H9 (cell line): ENCODE data around the gene ANKRD35. TPM values are rescaled to one million over a fixed set of nuclear protein-coding genes. Genes with fewer than 3 reads are reported as not detected.

Experiments
- DNase-seq: peaks from one replicate; pipeline ENCODE4 v3.0.0-alpha.2; 2017
- H2AFZ ChIP-seq: one replicate; pipeline ENCODE4 v1.6.1; 2013; ENCODE audit warnings: mild to moderate bottlenecking, low read length, control low read depth, moderate library complexity
- H2AK5ac ChIP-seq: 2 replicates; pipeline ENCODE4 v1.6.1; 2013; ENCODE audit warnings: low read length, control low read depth, mixed read lengths; ENCODE audit not compliant: insufficient read length
- H2BK120ac ChIP-seq: one replicate; pipeline ENCODE4 v1.6.1; 2013; ENCODE audit warnings: low read depth, mild to moderate bottlenecking, low read length, control low read depth, inconsistent platforms; ENCODE audit not compliant: poor library complexity, severe bottlenecking
- H2BK12ac ChIP-seq: 2 replicates; pipeline ENCODE4 v1.6.1; 2013; ENCODE audit warnings: low read length, control low read depth, mixed read lengths, low read depth; ENCODE audit not compliant: insufficient read length
- H2BK15ac ChIP-seq: 2 replicates; pipeline ENCODE4 v1.6.1; 2013; ENCODE audit warnings: low read depth, low read length, control low read depth
- H2BK20ac ChIP-seq: one replicate; pipeline ENCODE4 v1.6.1; 2013; ENCODE audit warnings: low read depth, mild to moderate bottlenecking, low read length, control low read depth, inconsistent platforms; ENCODE audit not compliant: poor library complexity, severe bottlenecking
- H2BK5ac ChIP-seq: 2 replicates; pipeline ENCODE4 v1.6.1; 2013; ENCODE audit warnings: low read length, control low read depth, mixed read lengths; ENCODE audit not compliant: insufficient read length
- H3K14ac ChIP-seq: 2 replicates; pipeline ENCODE4 v1.6.1; 2013; ENCODE audit warnings: low read length, control low read depth; ENCODE audit not compliant: insufficient read depth
- H3K18ac ChIP-seq: 2 replicates; pipeline ENCODE4 v1.6.1; 2013; ENCODE audit warnings: low read depth, mild to moderate bottlenecking, mixed read lengths, low read length, control low read depth; ENCODE audit not compliant: insufficient read length
- H3K23ac ChIP-seq: 2 replicates; pipeline ENCODE4 v1.6.1; 2013; ENCODE audit warnings: low read length, control low read depth, mixed read lengths, low read depth; ENCODE audit not compliant: insufficient read length
- H3K23me2 ChIP-seq: 2 replicates; pipeline ENCODE4 v1.6.1; 2013; ENCODE audit warnings: low read depth, mild to moderate bottlenecking, mixed read lengths, low read length, control low read depth; ENCODE audit not compliant: insufficient read length, poor library complexity, severe bottlenecking
- H3K27ac ChIP-seq: 2 replicates; pipeline ENCODE4 v1.5.1; 2013; ENCODE audit warnings: low read length, control low read depth, mixed read lengths, low read depth; ENCODE audit not compliant: insufficient read length
- H3K27me3 ChIP-seq: 2 replicates; pipeline ENCODE4 v1.6.1; 2013; ENCODE audit warnings: low read length, control low read depth, inconsistent platforms; ENCODE audit not compliant: insufficient read depth
- H3K4ac ChIP-seq: 2 replicates; pipeline ENCODE4 v1.6.1; 2013; ENCODE audit warnings: low read depth, mild to moderate bottlenecking, control low read depth, inconsistent platforms, low read length, moderate library complexity
- H3K4me1 ChIP-seq: 2 replicates; pipeline ENCODE4 v1.6.1; 2013; ENCODE audit warnings: low read length, control low read depth, inconsistent platforms; ENCODE audit not compliant: insufficient read depth
- H3K4me2 ChIP-seq: 2 replicates; pipeline ENCODE4 v1.6.1; 2013; ENCODE audit warnings: low read length, control low read depth, mixed read lengths; ENCODE audit not compliant: insufficient read length, insufficient read depth
- H3K56ac ChIP-seq: 2 replicates; pipeline ENCODE4 v1.6.1; 2013; ENCODE audit warnings: low read depth, mild to moderate bottlenecking, mixed read lengths, low read length, control low read depth; ENCODE audit not compliant: insufficient read length
- H3K79me1 ChIP-seq: 2 replicates; pipeline ENCODE4 v1.6.1; 2013; ENCODE audit warnings: low read depth, mild to moderate bottlenecking, moderate library complexity, low read length, control low read depth, inconsistent platforms; ENCODE audit not compliant: insufficient read depth, poor library complexity, severe bottlenecking
- H3K79me2 ChIP-seq: 2 replicates; pipeline ENCODE4 v1.6.1; 2013; ENCODE audit warnings: low read length, control low read depth, inconsistent platforms; ENCODE audit not compliant: insufficient read depth
- H3K9ac ChIP-seq: 2 replicates; pipeline ENCODE4 v1.6.1; 2013; ENCODE audit warnings: low read length, control low read depth, mixed read lengths; ENCODE audit not compliant: insufficient read length; ENCODE audit errors: extremely low read depth
- H3K9me3 ChIP-seq: one replicate; pipeline ENCODE4 v1.6.1; 2013; ENCODE audit warnings: low read depth, low read length, inconsistent platforms; ENCODE audit not compliant: control insufficient read depth
- H3T11ph ChIP-seq: one replicate; pipeline ENCODE4 v1.6.1; 2013; ENCODE audit warnings: mild to moderate bottlenecking, low read length, control low read depth, inconsistent platforms
- H4K20me1 ChIP-seq: one replicate; pipeline ENCODE4 v1.6.1; 2013; ENCODE audit not compliant: control insufficient read depth, insufficient read length, insufficient read depth
- H4K5ac ChIP-seq: 2 replicates; pipeline ENCODE4 v1.6.1; 2013; ENCODE audit warnings: low read depth, mild to moderate bottlenecking, mixed read lengths, low read length, control low read depth; ENCODE audit not compliant: insufficient read length
- H4K8ac ChIP-seq: replicated peaks from 2 replicates; pipeline ENCODE4 v1.6.1; 2013; ENCODE audit warnings: low read length, control low read depth, mixed read lengths, low read depth; ENCODE audit not compliant: insufficient read length
- H4K91ac ChIP-seq: 2 replicates; pipeline ENCODE4 v1.6.1; 2013; ENCODE audit warnings: low read depth, mild to moderate bottlenecking, moderate library complexity, mixed read lengths, low read length, control low read depth; ENCODE audit not compliant: insufficient read length
- H3K27ac Mint-ChIP-seq, 3 experiments: 2 replicates in 2 of 3; 3 replicates in 1 of 3; pipeline ENCODE4 v1.8.0; 2020 to 2021; ENCODE audit warnings: mixed read lengths in 3 of 3, mild to moderate bottlenecking in 1 of 3, moderate library complexity in 1 of 3
- H3K27me3 Mint-ChIP-seq: 2 replicates; pipeline ENCODE4 v1.8.0; 2021; ENCODE audit warnings: low read depth, mild to moderate bottlenecking, moderate library complexity, mixed read lengths
- H3K36me3 Mint-ChIP-seq, 3 experiments: 2 replicates in 2 of 3; 3 replicates in 1 of 3; pipeline ENCODE4 v1.8.0; 2020 to 2021; ENCODE audit warnings: low read depth in 3 of 3, mixed read lengths in 3 of 3; ENCODE audit not compliant: insufficient read depth in 1 of 3
- H3K4me1 Mint-ChIP-seq, 2 experiments: 2 replicates each; pipeline ENCODE4 v1.8.0; 2020; ENCODE audit warnings: mixed read lengths in 2 of 2
- H3K4me3 Mint-ChIP-seq, 2 experiments: 2 replicates in 1 of 2; 3 replicates in 1 of 2; pipeline ENCODE4 v1.8.0; 2020 to 2021; ENCODE audit warnings: mild to moderate bottlenecking in 2 of 2, mixed read lengths in 2 of 2, moderate library complexity in 1 of 2
- H3K9me3 Mint-ChIP-seq, 2 experiments: 2 replicates in 1 of 2; 3 replicates in 1 of 2; pipeline ENCODE4 v1.8.0; 2020; ENCODE audit warnings: mild to moderate bottlenecking in 2 of 2, mixed read lengths in 2 of 2, moderate library complexity in 1 of 2
- WGBS: extraction: QIAGEN DNeasy Blood & Tissue Kit; methylation state at CpG from one replicate; pipeline ENCODE4 v1.1.7; 2013; ENCODE audit warnings: missing lambda C conversion rate, low lambda C conversion rate, mixed read lengths; ENCODE audit not compliant: insufficient read length; ENCODE audit errors: extremely low coverage; 5-methylcytosine and 5-hydroxymethylcytosine counted together
- total RNA-seq: library from RNA; stranded (reverse); gene quantifications from 2 replicates; pipeline ENCODE4 v1.2.1, GENCODE V29; 2021
- TF ChIP-seq, protein P1 (sequence below): fragments of 200-600 bp; sonication (generic); conservative IDR thresholded peaks from 3 replicates; pipeline ENCODE4 v1.8.0; 2021; ENCODE audit warnings: antibody characterized with exemption, mild to moderate bottlenecking

The ANKRD35 gene
- total RNA-seq, 1 experiment from 2014 or later = 0.28 TPM

DNA sequence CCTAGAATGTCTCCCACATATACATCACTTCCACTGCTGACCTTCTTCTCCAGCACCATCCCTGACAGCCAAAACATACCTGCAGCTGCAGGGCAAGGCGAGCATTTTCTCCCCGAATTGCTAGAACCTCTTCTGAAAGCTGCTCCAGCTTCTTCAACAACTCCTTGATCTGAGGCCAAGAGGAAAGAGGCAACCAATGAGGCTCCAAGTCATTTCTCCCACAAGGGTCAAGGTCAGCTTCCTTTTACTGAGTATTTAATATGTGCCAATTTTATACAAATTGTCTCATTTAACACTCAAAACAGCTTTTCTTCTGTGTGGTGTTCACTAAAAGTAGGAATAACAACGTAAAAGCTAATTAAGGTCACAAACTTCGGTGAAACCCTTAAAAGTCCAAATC, 17.4 kb downstream of the ANKRD35 start:
- Mint-ChIP-seq H3K27me3 (peaks cover 16% of the 10 kb centered on the region), H3K27ac (no peak overlapping the region)

More for the DNA sequence above, 17.4 kb downstream of the ANKRD35 start:
- Histone ChIP-seq H3K23ac (no peak overlapping the region), H2AK5ac (no peak overlapping the region), H3K9ac (no peak overlapping the region), H3K27me3 (peaks cover 5% of the 10 kb centered on the region; the same call in 1 of the 2 replicates), H3K56ac (no peak overlapping the region), H3K14ac (no peak overlapping the region), H2BK15ac (no peak overlapping the region), H3K4ac (no peak overlapping the region), H3K23me2 (peaks cover 11% of the 10 kb centered on the region), H4K91ac (no peak overlapping the region), H3K79me1 (no peaks in the 10 kb centered on the region), H3K4me1 (no peaks in the 10 kb centered on the region; the same call in 1 of the 2 replicates), H3K9me3 (no peaks in the 10 kb centered on the region), H3K79me2 (no peaks in the 10 kb centered on the region), H2AFZ (no peak overlapping the region), H4K8ac (no peak overlapping the region), H2BK12ac (no peak overlapping the region), H3K27ac (no peak overlapping the region), H2BK5ac (no peak overlapping the region), H2BK120ac (no peak overlapping the region), H3T11ph (no peak overlapping the region), H4K20me1 (no peaks in the 10 kb centered on the region), H3K18ac (no peak overlapping the region), H3K4me2 (no peak overlapping the region), H4K5ac (no peak overlapping the region), H2BK20ac (no peak overlapping the region)
- no peak for DNase-seq
- no peak overlapping the region for H3K4me3 Mint-ChIP-seq
- no CpG with 5 or more reads among the region's 4 CpGs for WGBS
- no peaks in the 10 kb centered on the region; a peak in 1 of 5 replicates for H3K9me3 Mint-ChIP-seq
- H3K4me1 Mint-ChIP-seq = peaks cover 13 to 22% of the 10 kb centered on the region in 2 experiments
- TF ChIP-seq, protein P1, sequence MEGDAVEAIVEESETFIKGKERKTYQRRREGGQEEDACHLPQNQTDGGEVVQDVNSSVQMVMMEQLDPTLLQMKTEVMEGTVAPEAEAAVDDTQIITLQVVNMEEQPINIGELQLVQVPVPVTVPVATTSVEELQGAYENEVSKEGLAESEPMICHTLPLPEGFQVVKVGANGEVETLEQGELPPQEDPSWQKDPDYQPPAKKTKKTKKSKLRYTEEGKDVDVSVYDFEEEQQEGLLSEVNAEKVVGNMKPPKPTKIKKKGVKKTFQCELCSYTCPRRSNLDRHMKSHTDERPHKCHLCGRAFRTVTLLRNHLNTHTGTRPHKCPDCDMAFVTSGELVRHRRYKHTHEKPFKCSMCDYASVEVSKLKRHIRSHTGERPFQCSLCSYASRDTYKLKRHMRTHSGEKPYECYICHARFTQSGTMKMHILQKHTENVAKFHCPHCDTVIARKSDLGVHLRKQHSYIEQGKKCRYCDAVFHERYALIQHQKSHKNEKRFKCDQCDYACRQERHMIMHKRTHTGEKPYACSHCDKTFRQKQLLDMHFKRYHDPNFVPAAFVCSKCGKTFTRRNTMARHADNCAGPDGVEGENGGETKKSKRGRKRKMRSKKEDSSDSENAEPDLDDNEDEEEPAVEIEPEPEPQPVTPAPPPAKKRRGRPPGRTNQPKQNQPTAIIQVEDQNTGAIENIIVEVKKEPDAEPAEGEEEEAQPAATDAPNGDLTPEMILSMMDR = no peak
- H3K36me3 Mint-ChIP-seq = no peaks in the 10 kb centered on the region
